ENCODE measurements around the gene TACO1.

- TF ChIP-seq CTCF (IDR thresholded peaks at IDR 0.05) (no peak), POLR2A (IDR thresholded peaks at IDR 0.05) (no peak)
These were observed 45.2 kb downstream of the TACO1 start for GRCh38 chr17:63645775-63646487.

Measured in uterus (tissue), 2 donors.